ENCODE measurements around the gene ATP2A1.
A peak's percentile ranks its signal among the peaks of the same experiment; 100 is the strongest.

ATP2A1 gene

GRCh38 chr16:28878083-28878926 lies at the start of gene ATP2A1:
Gene ATP2A1 (plus strand): TSS chr16:28878488. CDS start chr16:28878672, 184 bp downstream.
- DNase-seq = no peak

DNA sequence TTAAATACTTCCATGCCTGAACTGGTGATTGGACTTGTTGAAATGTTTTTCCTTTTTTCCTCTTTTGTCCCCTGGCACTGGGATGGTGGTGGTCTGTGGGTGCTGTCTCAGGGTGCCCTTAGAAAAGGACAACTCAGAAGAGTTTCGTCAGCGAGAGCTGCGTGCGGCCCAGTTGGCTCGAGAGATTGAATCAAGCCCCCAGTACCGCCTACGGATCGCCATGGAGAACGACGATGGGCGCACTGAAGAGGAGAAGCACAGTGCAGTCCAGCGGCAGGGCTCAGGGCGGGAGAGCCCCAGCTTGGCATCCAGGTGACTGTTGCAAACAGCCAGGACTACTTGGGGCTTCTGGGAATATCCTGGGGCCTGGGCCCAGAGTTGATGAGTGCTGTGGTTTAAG lies 48.5 kb upstream of the ATP2A1 start:
- no peak for DNase-seq

- DNase-seq = no peak
These were observed 47.8 kb upstream of the ATP2A1 start for GRCh38 chr16:28830531-28830930.

DNA sequence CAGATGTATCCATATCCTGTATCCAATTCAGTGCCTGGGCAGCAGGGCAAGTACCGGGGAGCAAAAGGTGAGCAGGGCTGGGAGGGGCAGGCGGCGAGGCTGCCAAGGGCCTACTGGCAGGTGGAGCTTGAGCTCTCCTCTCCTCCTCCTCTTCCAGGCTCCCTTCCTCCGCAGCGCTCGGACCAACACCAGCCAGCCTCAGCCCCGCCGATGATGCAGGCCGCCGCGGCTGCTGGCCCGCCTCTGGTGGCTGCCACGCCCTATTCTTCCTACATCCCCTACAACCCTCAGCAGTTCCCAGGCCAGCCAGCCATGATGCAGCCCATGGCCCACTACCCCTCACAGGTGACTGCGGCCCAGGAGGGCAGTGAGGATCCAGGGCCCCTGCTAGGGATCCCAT lies 43.9 kb upstream of the ATP2A1 start:
- DNase-seq = no peak

DNA sequence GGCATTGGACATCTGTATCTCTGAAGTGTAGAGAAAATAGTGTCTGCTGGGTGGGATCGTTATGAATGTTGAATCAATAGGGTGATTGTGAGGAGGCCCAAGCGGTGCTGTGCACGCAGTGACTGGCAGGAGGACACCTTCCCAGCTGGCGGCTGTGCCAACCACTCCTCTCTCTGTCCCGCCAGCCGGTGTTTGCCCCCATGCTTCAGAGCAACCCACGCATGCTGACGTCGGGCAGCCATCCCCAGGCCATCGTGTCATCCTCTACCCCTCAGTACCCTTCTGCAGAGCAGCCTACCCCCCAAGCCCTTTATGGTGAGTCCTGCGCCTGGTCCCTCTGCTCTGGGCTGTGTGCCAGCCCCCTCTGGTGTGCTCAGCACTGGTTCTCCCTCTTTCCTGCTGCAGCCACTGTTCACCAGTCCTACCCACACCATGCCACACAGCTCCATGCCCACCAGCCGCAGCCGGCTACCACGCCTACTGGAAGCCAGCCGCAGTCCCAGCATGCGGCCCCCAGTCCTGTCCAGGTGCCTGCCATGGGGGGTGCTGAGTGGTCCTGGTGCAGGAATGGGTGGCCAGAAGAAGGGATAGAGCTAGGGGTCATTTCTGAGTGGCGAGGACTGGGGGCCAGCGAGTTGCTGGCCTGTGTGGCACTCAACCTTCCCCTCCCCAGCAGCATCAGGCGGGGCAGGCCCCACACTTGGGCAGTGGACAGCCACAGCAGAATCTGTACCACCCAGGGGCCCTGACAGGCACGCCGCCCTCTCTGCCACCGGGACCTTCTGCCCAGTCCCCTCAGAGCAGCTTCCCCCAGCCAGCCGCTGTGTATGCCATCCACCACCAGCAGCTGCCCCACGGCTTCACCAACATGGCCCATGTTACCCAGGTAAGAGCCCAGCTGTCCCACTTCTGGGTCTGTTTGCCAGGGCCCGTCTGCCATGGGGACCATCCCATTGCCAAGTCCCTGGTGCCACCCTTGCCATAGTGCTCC lies 43.1 kb upstream of the ATP2A1 start:
- DNase-seq = no peak

- DNase-seq = no peak
These were observed 42.2 kb upstream of the ATP2A1 start for GRCh38 chr16:28835864-28836760.

GRCh38 chr16:28836761-28837064 lies 41.6 kb upstream of the ATP2A1 start:
- no peak for DNase-seq

DNA sequence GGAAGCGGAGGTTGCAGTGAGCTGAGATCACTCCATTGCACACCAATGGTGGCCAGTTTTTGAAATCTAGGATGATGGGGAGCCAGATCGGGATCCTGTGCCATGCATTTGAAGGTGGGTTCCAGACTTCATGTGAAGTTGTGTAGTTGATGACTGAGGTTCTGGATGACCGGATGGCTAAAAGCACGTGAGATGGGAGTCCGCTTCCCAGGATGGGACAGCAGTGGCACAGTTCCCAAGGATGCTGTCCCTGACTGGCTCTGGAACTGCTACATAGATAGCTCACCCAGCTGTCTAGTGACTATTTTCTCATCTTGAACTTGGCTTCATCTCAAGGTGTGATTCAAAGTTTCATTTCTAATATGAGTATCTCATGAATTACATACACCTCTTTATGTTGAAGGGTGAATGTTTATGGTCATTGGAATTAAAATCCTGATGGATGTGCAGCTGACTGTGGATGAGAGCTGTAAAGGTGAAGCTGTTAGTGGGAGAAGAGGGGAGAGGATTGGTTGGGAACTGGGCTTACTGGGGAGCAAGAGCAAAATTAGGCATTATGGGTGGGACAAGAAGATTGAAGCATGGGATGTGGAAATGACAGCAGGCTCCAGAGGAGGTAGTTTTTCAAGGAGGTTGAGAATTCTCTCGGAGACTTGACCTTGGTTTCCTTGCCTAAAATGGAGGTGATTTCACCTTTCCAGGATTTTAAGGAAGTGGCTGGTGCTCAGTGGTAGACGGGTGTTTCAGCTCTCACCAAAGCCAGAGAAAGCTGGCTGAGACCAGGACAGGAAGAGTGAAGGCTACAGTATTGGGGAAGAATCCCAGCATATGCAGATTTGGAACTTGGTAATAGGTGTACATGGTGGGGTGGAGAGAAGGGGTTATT lies 40.4 kb upstream of the ATP2A1 start:
- no peak for DNase-seq

DNA sequence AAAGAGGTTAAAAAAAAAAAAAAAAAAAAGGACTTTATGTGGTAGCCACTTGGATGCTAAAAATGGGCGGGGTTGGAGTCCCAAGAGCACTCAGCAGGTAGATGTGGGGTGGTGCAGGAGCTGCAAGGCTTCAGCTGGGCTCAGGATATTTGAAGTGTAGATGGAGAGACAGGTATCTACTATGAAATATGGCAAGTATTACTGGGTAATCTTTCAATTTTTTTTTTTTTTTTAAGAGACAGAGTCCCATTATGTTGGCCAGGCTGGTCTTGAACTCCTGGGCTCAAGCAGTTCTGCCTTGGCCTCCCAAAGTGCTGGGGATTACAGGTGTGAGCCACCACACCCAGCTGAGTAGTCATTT lies 39.8 kb upstream of the ATP2A1 start:
- DNase-seq = no peak

GRCh38 chr16:28839004-28839639 lies 39.2 kb upstream of the ATP2A1 start:
- no peak for DNase-seq

- no peak for DNase-seq
These were observed 38.4 kb upstream of the ATP2A1 start for GRCh38 chr16:28839899-28840298.

- DNase-seq = no peak
These were observed 35.6 kb upstream of the ATP2A1 start for GRCh38 chr16:28842696-28843095.

GRCh38 chr16:28843766-28844165 lies 34.5 kb upstream of the ATP2A1 start:
- DNase-seq = no peak

DNA sequence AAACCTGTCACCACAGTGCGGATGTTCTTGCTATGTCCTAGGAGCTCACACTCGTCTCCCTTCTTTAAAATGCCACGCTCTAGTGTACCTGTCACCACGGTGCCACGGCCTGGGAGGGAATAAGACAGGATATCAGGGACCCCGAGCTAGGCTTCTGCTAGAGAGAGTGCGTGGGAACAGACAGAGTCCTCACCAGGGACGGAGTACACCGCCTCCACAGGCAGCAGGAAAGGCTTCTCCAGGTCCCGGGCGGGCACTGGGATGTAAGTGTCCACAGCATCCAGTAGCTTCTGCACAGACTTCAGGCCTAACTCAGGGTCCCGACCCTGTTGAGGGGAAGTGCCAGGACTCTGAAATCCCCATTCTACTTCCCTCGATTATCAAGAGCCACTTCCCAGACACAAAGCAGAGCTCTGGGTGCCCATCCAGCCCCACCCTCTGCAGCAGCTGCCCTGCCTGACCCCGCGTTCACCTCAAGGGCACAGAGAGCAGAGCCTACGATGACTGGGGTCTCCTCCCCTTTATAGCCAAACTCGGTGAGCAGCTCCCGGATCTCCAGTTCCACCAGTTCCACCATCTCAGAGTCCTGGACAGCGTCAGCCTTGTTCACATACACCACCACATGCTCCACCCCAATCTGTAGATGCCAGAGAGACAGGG lies 33.9 kb upstream of the ATP2A1 start:
- no peak for DNase-seq

- DNase-seq = no peak
These were observed 33.0 kb upstream of the ATP2A1 start for GRCh38 chr16:28845293-28845692.

- DNase-seq = no peak
These were observed 32.6 kb upstream of the ATP2A1 start for GRCh38 chr16:28845761-28846079.

DNA sequence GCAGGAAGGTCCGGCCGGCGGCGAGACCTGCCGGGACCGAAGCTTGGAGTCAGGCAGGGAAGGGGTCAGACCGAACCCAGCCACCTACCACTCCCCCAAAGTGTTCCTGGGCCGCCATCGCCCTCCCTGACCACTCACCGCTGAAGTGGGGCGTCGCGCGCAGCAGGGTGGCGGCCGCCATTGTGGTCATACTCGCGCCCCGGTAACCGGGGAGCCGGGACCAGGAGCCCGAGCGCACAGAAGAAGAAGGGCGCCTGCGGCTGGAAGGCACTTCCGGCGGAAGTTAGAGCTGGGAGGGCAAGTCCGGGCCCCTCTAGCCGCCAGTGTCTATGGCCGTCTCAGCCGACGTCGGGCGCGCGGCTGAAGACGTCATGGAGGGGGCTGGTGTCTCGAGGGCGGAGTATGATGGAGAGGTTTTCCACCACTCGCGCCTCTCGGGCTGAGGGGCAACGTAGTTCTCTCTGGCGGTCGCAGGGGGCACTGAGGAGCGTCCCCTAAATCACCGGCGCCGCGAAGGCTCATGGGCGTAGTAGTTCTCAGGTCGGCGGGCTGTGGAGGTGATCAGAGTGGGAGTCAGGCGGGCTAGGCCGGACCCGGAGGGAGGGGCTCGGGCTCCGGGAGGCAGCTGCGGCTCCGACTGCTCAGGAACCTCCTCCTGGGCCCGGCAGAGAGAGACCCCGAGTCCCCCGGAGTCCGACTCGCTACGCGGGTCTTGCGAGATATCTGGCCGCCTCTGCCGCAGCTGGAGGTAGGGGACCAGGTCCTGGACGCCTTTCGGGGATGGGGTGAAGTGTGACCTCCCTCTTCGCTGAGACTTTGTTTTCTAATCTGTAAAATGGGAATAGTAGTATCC lies 32.0 kb upstream of the ATP2A1 start, which contains the start of gene TUFM:
TSS of gene TUFM (minus strand) at position 269 of the 853 bp plus-strand sequence. CDS start at position 190, 79 bp downstream.
- peak; percentile 91 to 97 (median 95) for DNase-seq

DNA sequence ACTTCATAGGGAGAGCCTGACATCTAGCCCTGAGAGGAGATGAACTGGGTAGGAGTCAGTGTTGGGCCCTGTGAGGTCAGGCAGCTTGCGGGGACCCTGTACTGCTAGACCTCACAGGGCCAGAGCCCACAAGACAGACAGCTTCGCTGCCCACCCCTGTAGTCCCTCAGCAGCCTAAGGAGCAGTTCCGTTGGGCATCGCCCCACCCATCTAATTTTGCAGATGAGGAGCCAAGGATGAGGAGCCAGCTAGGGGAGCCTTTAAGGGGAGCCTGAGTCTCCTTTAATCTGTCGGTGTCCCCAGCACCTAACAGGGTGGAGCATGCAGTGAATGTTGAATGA lies 31.4 kb upstream of the ATP2A1 start:
- DNase-seq = no peak

GRCh38 chr16:28858421-28858820 lies 19.9 kb upstream of the ATP2A1 start:
- DNase-seq = no peak

GRCh38 chr16:28859326-28859725 lies 19.0 kb upstream of the ATP2A1 start:
- no peak for DNase-seq
